EH (cell line): ENCODE data around the gene MBOAT2.
A peak's percentile ranks its signal among the peaks of the same experiment; 100 is the strongest.
"Not testable (repeated sequence)": the region's sequence is repeated elsewhere in the genome, so short reads cannot be mapped to it uniquely, and the experiment has no call there.

Source experiments
- DNase-seq: peaks from one replicate; pipeline ENCODE4 v3.0.0-alpha.2; 2015; ENCODE audit warnings: low read depth

The MBOAT2 gene

DNA sequence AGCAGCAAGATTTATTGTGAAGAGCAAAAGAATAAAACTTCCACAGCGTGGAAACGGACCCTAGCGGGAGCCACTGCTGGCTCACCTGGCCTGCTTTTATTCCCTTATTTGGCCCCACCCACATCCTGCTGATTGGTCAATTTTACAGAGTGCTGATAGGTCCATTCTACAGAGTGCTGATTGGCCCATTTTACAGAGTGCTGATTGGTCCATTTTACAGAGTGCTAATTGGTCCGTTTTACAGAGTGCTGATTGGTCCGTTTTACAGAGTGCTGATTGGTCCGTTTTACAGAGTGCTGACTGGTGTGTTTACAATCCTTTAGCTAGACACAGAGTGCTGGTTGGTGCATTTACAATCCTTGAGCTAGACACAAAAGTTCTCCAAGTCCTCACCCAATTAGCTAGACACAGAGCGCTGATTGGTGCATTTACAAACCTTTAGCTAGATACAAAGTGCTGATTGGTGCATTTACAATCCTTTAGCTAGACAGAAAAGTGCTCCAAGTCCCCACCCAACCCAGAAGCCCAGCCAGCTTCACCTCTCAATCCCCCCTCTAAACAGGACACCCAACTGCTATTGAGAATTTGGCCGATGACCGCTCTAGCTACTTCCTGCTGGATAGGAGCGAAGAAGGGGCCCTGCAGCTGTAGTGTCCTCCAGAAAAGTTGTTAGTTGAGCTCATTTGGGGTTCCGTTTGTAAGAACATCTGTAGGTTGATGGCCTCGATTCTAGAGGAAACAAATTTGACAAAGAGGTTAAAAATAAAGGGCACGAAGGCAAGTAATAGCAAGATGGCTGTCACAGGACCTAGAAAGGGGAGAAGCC, 108.2 kb downstream of the MBOAT2 start:
- DNase-seq, result not testable (repeated sequence)

DNA sequence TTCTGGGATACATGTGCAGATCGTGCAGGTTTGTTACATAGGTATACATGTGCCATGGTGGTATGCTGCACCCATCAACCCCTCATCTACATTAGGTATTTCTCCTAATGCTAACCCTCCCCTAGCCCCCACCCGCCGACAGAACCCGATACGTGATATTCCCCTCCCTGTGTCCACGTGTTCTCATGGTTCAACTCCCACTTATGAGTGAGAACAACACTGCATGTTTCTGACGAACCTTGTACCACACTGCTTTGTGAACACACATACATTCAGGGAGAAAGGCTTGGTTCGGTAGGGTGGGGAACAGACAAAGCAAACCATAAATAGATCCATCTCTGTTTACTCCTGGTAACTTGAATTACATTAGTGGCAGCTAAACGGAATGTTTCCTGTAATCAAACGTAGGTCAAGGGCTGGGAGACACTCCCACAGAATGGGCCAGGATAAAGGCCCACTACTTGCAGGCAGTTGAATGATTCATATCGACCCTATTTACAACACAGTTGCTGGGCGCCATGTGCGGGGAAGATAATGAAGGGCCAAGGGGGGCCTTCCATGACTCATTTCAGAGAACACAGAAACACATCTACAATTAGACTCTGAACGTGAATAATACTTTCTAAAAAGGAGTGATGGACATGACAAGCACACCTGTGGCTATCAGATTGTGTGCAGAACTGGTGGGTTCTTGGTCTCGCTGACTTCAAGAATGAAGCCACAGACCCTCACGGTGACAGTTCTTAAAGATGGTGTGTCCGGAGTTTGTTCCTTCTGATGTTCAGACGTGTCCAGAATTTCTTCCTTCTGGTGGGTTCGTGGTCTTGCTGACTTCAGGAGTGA, 109.3 kb downstream of the MBOAT2 start:
- no peak for DNase-seq

DNA sequence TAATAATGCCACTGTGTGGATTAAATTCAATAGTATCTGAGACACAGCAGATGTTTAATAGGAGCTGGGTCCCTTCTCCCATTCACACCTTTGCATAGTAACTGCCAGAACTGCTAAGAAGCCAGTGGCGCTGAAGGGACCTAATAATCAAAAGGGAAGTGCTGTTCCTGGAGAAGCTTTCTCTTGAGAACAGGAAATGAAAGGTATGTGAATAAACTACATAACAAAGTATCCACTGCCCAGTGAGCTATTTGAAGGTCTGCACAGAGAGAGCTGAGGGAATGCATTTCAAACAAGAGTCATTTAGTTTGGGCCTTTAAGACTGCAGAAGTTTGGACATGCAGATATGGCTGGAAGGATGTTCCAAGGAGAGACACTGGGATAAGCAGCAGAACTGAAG, 110.0 kb downstream of the MBOAT2 start:
- no peak for DNase-seq

DNA sequence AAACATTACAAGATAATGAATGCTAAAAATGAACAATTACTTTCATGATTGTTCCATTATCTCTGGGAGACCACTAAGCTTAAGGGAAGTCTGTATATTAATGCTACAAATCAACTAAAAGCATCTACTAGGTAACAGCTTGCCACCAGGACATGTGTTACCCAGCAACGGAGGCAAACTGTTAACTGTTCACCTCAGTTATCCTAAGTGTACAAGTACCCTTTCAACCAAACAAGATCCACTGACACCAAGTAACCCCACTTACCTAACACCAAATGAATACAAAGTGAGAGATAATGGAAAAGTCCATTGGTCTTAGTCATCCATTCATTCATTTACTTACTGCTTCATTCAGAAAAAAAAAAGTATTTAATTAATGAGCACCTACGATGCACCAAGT, 111.4 kb downstream of the MBOAT2 start:
- DNase-seq, result no peak

DNA sequence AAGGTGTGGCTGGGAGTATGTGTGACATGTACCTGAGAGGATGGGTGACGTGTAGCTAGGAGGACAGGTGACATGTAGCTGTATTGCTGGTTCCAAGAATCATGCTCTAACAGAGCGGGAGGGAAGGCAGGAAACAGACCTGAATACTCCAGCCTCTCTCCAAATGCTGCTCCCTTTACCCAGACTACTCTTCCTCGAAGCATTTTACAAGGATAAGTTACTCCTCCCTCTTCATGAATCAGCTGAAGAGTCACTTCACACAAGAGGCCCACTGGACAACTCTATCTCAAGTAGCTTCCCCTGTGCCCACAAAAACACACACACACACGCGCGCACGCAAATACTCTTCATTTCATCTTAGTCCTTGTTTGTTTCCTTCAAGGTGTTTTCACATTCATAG, 113.5 kb downstream of the MBOAT2 start:
- peak; percentile 14 for DNase-seq

DNA sequence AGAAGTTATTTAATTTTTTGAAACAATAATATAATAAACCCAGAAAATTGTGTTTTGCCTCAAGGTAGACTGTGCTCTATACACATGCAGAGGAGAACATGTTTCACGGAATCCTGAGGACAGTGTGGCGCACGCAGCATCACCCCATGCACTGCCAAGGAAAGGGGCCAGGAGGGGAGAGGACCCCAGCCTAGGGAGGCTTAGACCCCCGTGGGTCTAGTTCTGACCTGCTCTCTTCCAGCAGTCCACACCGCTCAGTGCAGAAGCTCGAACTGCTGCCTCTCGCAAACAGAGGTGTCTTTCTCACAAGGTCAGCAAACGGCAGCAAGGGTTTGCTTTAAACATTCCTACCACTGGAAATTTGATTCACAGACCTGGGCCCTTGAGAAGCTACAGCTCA, 114.5 kb downstream of the MBOAT2 start:
- DNase-seq, result no peak

DNA sequence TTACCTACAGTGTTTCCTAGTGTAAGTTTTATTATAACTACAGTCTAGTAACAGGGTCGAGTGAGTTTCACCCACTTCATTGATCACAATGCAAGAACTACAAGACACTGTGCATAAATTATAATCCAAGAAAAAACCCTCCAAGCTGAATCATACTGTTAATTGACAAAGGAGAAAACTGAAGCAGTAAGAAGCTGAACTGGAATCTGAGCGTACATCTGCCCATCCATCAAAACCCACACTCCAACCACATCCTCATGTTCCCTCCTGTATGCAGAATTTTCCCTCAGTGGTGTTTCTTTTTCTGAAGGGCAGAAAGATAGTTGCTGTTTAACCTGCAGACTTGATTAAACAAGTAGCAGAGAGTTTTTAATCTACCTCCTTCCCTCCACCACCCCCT, 116.6 kb downstream of the MBOAT2 start:
- no peak for DNase-seq

DNA sequence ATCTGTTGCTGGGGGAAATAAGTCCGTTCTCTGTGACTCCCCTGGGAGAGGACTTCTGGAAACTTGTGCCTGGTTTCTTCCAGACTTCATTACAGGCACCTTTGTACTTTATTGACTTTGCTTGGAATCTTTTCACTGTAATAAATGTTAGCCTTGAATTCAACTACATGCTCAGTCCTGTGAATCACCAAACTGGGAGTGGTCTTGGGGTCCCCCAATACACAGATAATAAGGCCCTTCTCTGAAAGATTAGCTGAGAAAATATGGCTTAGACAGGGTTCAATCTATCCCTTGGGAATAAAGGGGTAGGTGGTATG, 117.3 kb downstream of the MBOAT2 start:
- no peak for DNase-seq

DNA sequence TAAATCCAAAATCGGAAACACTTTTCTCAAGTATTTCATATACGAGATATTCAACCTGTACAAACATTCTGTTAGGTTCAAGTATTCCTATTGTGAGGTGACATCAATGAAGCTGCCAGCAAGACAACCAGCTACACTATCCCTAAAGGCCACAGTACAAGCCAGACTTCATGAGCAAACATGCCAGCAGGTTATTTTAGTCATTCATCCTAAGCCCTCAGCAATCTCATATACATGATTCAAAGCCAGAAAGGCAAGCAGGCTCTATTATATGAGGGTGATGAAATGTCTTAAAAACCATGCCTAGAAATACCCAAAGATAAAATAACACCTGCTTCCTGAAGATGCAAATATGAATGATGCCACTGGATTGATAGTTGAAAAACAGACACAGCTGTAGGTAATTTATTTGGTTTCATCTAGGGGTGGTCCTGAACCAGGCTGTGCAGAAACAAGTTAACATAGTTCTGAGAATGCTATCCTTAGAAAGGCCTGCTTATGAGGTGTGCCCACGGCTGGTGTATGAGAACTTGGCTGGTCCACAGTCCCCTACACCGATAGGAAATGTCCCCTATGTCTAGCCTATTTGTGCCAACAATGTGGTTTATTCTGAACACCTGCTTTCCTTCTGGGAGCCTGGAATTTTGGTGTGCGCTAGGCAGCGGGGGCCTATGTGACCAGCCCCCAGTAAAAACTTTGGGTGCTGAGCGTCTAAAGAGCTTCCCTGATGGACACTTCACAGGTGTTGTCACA, 117.9 kb downstream of the MBOAT2 start:
- no peak for DNase-seq

DNA sequence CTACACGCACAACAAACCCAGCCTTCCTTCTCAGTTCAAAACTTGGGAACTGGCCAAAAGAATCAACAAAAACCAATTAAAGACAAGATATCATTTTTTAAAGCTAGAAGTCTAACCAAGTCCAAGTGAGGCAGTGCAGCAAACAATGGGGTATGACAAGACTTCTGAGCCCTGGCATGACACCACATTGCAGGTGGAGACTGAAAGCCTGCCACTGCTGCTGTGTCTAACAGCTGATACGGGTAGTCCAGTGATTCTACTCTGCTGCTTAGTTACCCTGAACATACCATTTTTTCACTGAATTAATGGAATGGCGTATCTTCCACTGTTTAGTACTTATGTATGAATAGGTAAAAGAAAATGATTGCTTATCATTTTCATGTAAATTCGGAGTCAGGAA, 118.7 kb downstream of the MBOAT2 start:
- no peak for DNase-seq

DNA sequence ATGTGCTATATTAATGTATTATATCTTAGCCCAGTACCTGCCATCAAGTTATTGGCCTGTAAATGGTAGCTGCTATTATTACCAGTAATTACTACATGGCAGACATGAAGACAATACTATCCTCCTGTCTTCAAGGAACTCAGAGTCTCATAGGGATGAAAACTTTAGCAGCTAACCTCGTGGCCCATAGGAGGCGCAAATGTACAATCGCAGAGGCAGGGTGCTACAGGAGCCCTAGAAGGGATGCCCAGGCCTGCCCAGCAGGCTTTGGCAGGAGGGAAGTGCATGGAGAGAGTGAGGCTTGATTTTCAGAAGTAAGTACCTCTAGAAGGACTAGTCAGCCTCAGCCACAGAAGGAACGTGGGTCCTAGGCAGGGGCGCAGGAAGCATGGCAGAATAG, 121.4 kb downstream of the MBOAT2 start:
- DNase-seq, result peak; percentile 32

DNA sequence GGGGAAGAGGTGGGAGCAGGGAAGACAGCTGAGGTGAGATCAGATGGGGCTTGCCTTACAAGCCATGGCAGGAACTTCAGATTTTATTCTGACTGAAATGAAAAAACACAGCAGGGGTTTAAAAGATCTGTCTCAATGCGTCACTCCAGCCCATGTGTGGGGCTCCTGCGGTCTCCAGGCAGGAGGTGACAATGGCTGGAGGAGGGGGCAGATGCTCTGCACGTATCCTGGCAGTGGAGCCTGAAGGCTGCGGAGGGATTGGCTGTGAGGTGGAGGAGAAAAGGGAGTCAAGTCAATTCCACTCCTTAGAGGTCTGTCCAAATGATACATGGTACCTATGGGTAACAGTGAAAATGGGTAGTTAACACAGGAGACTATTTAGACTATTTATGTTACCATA, 125.6 kb downstream of the MBOAT2 start:
- no peak for DNase-seq

DNA sequence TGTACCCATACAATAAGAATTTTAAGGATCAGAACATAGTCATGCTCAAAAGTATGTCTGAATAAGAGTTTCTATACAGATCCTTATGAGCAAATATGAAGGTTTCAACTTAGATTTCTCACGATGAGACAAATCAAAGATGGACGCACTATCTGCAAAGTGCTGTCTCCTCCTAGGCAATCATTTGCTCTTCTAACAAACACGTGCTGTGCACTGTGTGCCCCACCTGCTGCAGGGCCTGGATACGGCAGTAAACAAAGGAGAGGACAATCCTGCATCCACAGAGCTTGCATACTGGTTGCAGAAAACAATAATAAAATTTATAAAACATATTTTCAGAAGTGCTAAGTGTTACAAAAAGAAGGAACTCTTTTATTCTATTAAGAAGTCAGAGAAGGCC, 126.2 kb downstream of the MBOAT2 start:
- no peak for DNase-seq

DNA sequence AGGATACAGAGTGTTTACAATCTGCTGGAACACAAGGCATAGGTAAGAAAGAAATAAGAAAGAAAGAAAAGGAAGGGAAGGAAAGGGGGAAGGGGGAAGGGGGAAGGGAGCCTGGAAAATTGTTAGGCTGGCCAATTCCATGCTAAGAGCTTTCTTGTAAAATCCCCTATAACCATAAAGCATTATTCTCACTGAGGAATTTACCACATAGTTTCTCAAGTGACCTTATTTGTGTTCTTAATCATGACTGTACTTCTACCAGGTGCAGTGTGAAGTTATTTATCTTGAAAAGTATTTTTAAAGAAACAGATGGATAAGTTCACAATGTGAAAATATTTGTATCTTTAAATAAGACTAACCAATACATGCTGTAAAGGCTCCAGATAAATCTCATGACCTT, 126.9 kb downstream of the MBOAT2 start:
- no peak for DNase-seq

DNA sequence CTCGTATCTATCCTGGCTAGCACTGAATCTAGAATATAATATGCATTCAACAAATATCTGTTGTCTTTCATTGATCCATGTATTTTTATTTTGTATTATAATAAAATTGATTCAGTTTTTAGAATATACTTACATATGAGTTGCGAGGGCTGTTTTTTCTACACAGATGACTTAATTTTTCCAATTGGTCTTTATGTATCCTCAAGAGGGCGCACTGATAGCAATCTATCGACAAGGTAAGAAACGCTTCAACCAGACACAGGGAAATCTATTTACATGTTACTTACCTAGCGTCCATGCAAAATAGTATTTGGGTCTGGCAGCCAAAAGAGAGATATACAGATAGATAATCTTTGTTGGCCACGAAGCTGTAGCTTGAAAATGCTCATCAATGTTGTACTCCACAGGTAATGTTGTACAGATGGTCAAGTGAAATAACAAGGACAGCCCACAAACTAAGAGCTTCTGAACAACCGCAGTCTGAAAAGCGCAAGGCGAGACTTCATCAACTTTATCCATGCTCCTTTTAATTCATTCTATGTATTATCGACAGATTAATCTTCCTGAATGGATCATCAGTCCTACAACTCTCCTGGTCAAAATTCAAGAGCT, 130.6 kb downstream of the MBOAT2 start:
- peak; percentile 60 for DNase-seq

DNA sequence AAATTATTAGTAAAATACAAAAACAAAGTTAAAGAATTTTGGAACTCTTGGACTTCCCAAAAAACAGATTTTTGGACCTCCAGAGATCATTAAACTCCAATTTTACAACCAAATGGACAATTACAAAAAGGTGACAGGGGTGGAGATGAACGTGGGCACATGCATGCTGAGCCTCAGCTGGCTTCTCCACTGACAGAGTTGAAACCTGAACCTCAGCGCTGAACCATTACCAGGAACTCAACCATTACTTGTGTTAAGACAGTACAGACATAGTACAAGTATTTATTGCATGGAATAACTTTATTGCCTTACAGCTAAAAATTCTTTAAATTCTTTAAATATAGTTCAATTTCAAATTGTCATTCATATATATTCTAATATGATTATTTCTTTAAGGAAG, 133.0 kb downstream of the MBOAT2 start:
- no peak for DNase-seq

DNA sequence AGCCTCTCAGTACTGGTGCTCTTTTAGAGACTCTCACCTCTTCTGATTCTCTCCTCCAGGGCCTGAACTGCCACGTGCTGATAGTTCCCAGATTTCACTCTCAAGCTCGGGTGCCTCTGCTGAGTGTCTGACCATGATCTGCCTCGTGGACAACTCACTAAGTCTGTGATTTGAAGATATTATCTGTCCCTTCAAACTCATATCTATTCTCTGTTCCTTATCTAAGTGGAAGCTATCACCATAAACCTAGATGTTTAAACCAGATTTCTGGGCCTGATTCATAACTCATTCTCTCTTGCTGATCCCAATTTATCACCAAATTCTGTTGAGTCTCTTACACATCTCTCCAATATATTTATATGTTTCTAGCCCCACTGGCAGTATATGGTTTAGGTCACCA, 136.1 kb downstream of the MBOAT2 start:
- DNase-seq, result no peak

DNA sequence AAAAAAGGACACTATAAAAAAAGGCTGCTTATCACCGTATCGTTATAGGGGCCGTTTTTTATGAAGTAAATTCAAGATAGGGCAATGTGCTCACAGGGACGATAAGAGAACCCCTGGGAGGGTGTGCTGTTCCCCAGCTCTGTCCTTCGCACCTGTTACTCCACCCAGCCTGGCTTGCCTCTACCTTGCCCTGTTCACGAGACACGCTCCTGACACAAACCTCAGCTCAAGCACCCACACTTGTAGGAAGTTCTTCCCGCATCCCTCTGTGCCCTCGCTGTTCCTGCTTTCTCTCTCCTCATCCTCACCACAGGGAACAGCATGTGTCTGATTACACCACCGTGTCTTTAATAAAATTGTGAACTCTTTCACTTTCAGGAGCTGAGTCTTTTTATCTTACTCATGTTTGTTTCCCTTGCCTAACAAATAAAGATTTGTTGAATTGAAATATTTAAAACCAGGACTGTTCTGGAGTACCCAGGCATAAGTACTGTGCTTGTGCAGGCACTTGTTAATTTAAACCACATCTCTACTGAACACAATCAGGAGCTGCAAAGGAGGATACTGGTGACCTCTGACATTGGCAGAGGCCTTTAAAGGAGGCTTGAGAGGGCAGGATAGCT, 140.0 kb downstream of the MBOAT2 start:
- DNase-seq, result no peak

DNA sequence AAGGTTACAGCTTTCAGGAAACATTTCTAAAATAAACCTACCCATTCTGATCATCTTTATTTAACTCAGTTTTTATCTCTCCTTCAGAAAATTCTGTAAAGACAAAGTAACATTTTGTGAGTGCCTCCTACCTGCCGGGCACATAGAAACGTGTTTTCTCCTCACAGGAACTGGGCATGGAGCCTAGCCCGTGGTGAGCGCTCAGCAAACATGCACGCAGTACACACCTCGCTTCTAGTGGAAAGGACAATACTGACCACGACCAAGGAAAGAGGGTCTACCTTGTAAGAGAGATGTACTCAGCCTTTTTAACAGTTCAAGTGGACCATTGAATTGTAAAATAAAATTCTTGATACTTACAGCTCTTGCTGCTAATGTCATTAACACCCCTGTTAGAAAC, 141.3 kb downstream of the MBOAT2 start:
- DNase-seq, result no peak

DNA sequence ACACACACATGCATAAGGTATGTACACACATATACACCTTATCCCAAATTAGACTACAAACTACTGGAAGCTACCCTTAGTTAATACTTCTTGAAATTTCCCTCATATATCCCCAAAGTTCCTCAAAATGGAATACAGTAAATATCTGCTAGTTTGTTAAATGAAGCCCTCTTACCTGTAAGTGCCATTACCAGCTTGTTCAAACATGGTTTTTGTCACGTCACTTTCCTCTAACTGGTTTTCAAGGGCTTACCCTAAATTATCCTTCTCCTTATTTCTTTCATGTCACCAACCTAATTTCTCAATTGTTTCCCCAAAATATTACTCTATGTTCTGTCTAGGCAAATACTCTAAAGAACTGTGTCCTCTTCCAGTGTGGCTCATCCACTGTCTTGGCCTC, 141.7 kb downstream of the MBOAT2 start:
- no peak for DNase-seq

DNA sequence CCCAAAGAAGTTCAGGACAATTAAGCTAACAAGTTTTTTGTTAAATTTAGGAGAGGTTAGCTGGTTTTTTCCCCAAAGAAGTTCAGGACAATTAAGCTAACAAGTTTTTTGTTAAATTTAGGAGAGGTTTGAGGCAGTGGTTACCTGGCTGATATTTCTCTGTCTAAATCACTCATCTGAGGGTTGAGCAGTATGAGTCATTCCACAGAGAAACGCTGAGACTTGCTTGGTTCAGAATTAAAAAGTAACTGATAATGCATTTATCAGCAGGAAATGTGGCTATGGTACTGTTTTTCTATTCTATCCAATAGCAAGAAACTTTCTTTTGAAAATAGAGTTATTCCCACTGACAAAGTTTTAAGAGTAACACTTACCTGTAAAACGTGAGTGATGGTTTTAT, 143.2 kb downstream of the MBOAT2 start:
- DNase-seq, result no peak

DNA sequence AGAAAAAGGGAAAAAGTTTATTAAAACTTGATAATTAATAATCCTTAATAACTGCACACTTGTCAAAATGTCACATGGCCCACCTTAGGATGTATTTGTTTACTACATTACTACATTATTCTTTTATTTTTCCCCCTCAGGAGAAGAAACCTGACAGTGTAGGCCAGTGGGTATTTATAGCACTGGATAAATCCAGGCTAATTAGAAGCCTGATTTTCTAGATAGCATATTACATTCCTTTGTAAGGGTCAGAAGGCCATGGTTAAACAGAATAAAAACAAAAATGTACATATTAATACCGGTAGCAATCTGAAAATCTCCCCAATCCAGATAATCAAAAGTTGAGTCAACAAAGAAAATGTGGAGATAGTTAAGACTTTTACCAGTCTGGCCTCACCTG, 144.6 kb downstream of the MBOAT2 start:
- no peak for DNase-seq
